Common myeloid progenitor, CD34-positive (primary cell): ENCODE measurements around the gene CYP3A4.
"Not testable (repeated sequence)": the region's sequence is repeated elsewhere in the genome, so short reads cannot be mapped to it uniquely, and the experiment has no call there.

Source experiments
- CTCF ChIA-PET: fragments of 350-600 bp; sonication (Branson Sonifier 250); formaldehyde crosslinking; loops from one replicate; lab custom pipeline; 2021; ENCODE audit warnings: antibody characterized with exemption; lab: Charles Lee
- POLR2A ChIA-PET: fragments of 350-600 bp; sonication (Branson Sonifier 250); formaldehyde crosslinking; loops from one replicate; lab custom pipeline; 2021; ENCODE audit warnings: antibody characterized with exemption; lab: Charles Lee
- DNase-seq, 3 donors: peaks; one replicate each; pipeline versions ENCODE4 v3.0.0 to v3.0.0-alpha.2; 2013
- H3K27ac ChIP-seq, 2 experiments: 1 replicate in 1 of 2; 2 replicates in 1 of 2; pipeline ENCODE4 v1.7.0; 2013; ENCODE audit warnings: inconsistent platforms in 2 of 2, low read length in 2 of 2, mild to moderate bottlenecking in 2 of 2, low read depth in 1 of 2, moderate library complexity in 1 of 2; ENCODE audit not compliant: severe bottlenecking in 2 of 2, insufficient read depth in 1 of 2, poor library complexity in 1 of 2
- H3K27me3 ChIP-seq, 5 experiments: replicated peaks in 2 of 5; 1 replicate in 3 of 5; 2 replicates in 2 of 5; pipeline versions ENCODE4 v1.6.1 to v1.7.0; 2013; ENCODE audit warnings: low read length in 4 of 5, mild to moderate bottlenecking in 2 of 5, moderate library complexity in 2 of 5, inconsistent platforms in 1 of 5; ENCODE audit not compliant: insufficient read depth in 5 of 5, control insufficient read depth in 4 of 5
- H3K36me3 ChIP-seq, 4 experiments: 1 replicate in 2 of 4; 2 replicates in 2 of 4; pipeline versions ENCODE4 v1.6.1 to v1.7.0; 2013; ENCODE audit warnings: low read length in 3 of 4, control low read depth in 1 of 4, mild to moderate bottlenecking in 1 of 4; ENCODE audit not compliant: control insufficient read depth in 4 of 4, insufficient read depth in 4 of 4
- H3K4me1 ChIP-seq, 4 experiments: 1 replicate in 3 of 4; 2 replicates in 1 of 4; pipeline versions ENCODE4 v1.6.1 to v1.7.1; 2013; ENCODE audit warnings: low read length in 3 of 4, mild to moderate bottlenecking in 3 of 4, control low read depth in 1 of 4, inconsistent platforms in 1 of 4, moderate library complexity in 1 of 4; ENCODE audit not compliant: control insufficient read depth in 4 of 4, insufficient read depth in 4 of 4; ENCODE audit errors: control extremely low read depth in 1 of 4
- H3K4me3 ChIP-seq, 7 experiments: 1 replicate in 4 of 7; 2 replicates in 3 of 7; pipeline versions ENCODE4 v1.5.1 to v1.7.0; 2013; ENCODE audit warnings: mild to moderate bottlenecking in 7 of 7, low read length in 6 of 7, moderate library complexity in 6 of 7, inconsistent platforms in 2 of 7, low read depth in 2 of 7, control low read depth in 1 of 7; ENCODE audit not compliant: insufficient read depth in 4 of 7, control insufficient read depth in 1 of 7; ENCODE audit errors: extremely low read depth in 1 of 7
- H3K9me3 ChIP-seq, 5 experiments: 1 replicate in 4 of 5; 2 replicates in 1 of 5; pipeline versions ENCODE4 v1.6.1 to v1.7.1; 2013; ENCODE audit warnings: low read length in 4 of 5, mild to moderate bottlenecking in 2 of 5, inconsistent platforms in 1 of 5, low read depth in 1 of 5, moderate library complexity in 1 of 5; ENCODE audit not compliant: control insufficient read depth in 4 of 5, insufficient read depth in 2 of 5; ENCODE audit errors: control extremely low read depth in 1 of 5
- WGBS: methylation state at CpG from one replicate; pipeline ENCODE4 v1.1.5; 2013; ENCODE audit not compliant: insufficient coverage; 5-methylcytosine and 5-hydroxymethylcytosine counted together

Gene CYP3A4

GRCh38 chr7:99731638-99732374 is 52.2 kb downstream of the CYP3A4 start:
- H3K9me3 ChIP-seq = no peaks in the 10 kb centered on the region
- H3K36me3 ChIP-seq = no peaks in the 10 kb centered on the region
- ChIA-PET CTCF (no interaction called here), POLR2A (no interaction called here)
- H3K4me1 ChIP-seq = no peaks in the 10 kb centered on the region
- 100% methylated on average over 4 of the region's 4 CpGs for WGBS
- no peak overlapping the region for H3K27ac ChIP-seq
- DNase-seq = no peak
- no peaks in the 10 kb centered on the region for H3K27me3 ChIP-seq
- H3K4me3 ChIP-seq = no peak overlapping the region

- H3K9me3 ChIP-seq = no peaks in the 10 kb centered on the region
- no peaks in the 10 kb centered on the region for H3K27me3 ChIP-seq
- H3K4me1 ChIP-seq = no peaks in the 10 kb centered on the region
- 88% methylated on average over 3 of the region's 3 CpGs for WGBS
- POLR2A ChIA-PET = no interaction called here
- no peaks in the 10 kb centered on the region for H3K36me3 ChIP-seq
- no peak overlapping the region for H3K4me3 ChIP-seq
- no peak for DNase-seq
- CTCF ChIA-PET = no interaction called here
- no peak overlapping the region for H3K27ac ChIP-seq
These were observed 53.0 kb downstream of the CYP3A4 start for GRCh38 chr7:99730992-99731391.

- WGBS = 100% methylated on average over 1 of the region's 1 CpG
These were observed 53.7 kb downstream of the CYP3A4 start for GRCh38 chr7:99730238-99730810.

GRCh38 chr7:99729486-99730237 is 54.3 kb downstream of the CYP3A4 start:
- Histone ChIP-seq H3K4me3 (no peak overlapping the region), H3K27ac (no peak overlapping the region), H3K27me3 (no peaks in the 10 kb centered on the region), H3K4me1 (no peaks in the 10 kb centered on the region), H3K36me3 (no peaks in the 10 kb centered on the region), H3K9me3 (no peaks in the 10 kb centered on the region)
- POLR2A ChIA-PET = no interaction called here
- DNase-seq = no peak
- WGBS = 45% methylated on average over 2 of the region's 5 CpGs
- CTCF ChIA-PET = no interaction called here

More at GRCh38 chr7:99730238-99730810, 53.7 kb downstream of the CYP3A4 start:
- CTCF ChIA-PET = no interaction called here
- Histone ChIP-seq H3K9me3 (no peaks in the 10 kb centered on the region), H3K36me3 (no peaks in the 10 kb centered on the region), H3K4me1 (no peaks in the 10 kb centered on the region), H3K27ac (no peak overlapping the region), H3K4me3 (no peak overlapping the region), H3K27me3 (no peaks in the 10 kb centered on the region)
- POLR2A ChIA-PET = no interaction called here
- no peak for DNase-seq

- no peaks in the 10 kb centered on the region for H3K9me3 ChIP-seq
- H3K36me3 ChIP-seq = no peaks in the 10 kb centered on the region
- POLR2A ChIA-PET = no interaction called here
- no peak for DNase-seq
- no peak overlapping the region for H3K4me3 ChIP-seq
- CTCF ChIA-PET = no interaction called here
- no peaks in the 10 kb centered on the region for H3K4me1 ChIP-seq
- WGBS = no CpG with 5 or more reads among the region's 2 CpGs
- H3K27ac ChIP-seq = no peak overlapping the region
- H3K27me3 ChIP-seq = no peaks in the 10 kb centered on the region
These were observed 55.4 kb downstream of the CYP3A4 start for GRCh38 chr7:99728615-99729014.

- H3K36me3 ChIP-seq, POLR2A ChIA-PET, H3K4me3 ChIP-seq, H3K27ac ChIP-seq, H3K9me3 ChIP-seq, H3K4me1 ChIP-seq, CTCF ChIA-PET, H3K27me3 ChIP-seq, DNase-seq: not testable (repeated sequence)
- WGBS = 99% methylated on average over 6 of the region's 6 CpGs
These were observed 60.8 kb downstream of the CYP3A4 start for GRCh38 chr7:99723201-99723600.
